ENCODE data around the gene SLC5A9. TPM values are rescaled to one million over a fixed set of nuclear protein-coding genes. Genes with fewer than 3 reads are reported as not detected.

SLC5A9 gene
- total and polyA plus RNA-seq, 2 of the 13 experiments (the other 11 are each of a cell fraction or from before 2014, with no cell fraction given): 42.0 to 65.0 TPM

Other genes with a start within 250 kb of the SLC5A9 start
- not detected in 2 replicates for gene TRABD2B, start 225.3 kb upstream of the SLC5A9 start, total RNA-seq (2016; rRNA removed; fragmentation: Illumina TruSeq; extraction: Trizol)
- gene TRABD2B, start 225.3 kb upstream of the SLC5A9 start, polyA plus RNA-seq (2011; rRNA removed): 0.04 and 0.17 TPM in 2 replicates
- 1.8 and 3.3 TPM in 2 replicates for gene SPATA6, start 249.5 kb downstream of the SLC5A9 start, total RNA-seq (2016; rRNA removed; fragmentation: Illumina TruSeq; extraction: Trizol)
- 0.55 and 0.81 TPM in 2 replicates for gene SPATA6, start 249.5 kb downstream of the SLC5A9 start, polyA plus RNA-seq (2011; rRNA removed)